ENCODE data around the gene NDFIP1.

DNA sequence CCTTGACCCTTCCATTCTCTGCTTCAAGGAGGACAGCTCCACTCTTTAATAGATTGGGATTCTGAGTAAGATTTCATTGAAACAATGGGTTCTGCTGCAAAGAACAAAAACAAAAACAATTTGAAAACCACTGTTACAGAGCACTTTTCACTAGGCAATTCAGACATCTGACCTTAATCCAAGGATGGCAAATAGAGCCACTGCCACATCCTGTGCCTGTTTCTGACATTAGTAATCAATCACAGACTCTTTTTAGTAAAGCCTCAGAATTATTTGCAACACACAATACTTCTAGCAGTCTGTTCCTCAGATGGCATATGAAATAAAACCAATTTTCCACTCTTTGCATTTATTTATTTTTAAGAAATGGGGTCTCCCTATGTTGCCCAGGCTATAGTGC, 37.8 kb upstream of the NDFIP1 start:
- TF ChIP-seq, protein P1, sequence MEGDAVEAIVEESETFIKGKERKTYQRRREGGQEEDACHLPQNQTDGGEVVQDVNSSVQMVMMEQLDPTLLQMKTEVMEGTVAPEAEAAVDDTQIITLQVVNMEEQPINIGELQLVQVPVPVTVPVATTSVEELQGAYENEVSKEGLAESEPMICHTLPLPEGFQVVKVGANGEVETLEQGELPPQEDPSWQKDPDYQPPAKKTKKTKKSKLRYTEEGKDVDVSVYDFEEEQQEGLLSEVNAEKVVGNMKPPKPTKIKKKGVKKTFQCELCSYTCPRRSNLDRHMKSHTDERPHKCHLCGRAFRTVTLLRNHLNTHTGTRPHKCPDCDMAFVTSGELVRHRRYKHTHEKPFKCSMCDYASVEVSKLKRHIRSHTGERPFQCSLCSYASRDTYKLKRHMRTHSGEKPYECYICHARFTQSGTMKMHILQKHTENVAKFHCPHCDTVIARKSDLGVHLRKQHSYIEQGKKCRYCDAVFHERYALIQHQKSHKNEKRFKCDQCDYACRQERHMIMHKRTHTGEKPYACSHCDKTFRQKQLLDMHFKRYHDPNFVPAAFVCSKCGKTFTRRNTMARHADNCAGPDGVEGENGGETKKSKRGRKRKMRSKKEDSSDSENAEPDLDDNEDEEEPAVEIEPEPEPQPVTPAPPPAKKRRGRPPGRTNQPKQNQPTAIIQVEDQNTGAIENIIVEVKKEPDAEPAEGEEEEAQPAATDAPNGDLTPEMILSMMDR (conservative IDR thresholded peaks at IDR 0.05; ENCODE audit: low read depth, low read length): no peak
- no peak for TF ChIP-seq EZH2 (IDR thresholded peaks at IDR 0.05; ENCODE audit: low read length, unreplicated experiment)

Data from PC-3 (cell line).